ENCODE data around the gene KLHL33. TPM values are rescaled to one million over a fixed set of nuclear protein-coding genes. Genes with fewer than 3 reads are reported as not detected.
A peak's percentile ranks its signal among the peaks of the same experiment; 100 is the strongest.

Gene KLHL33
- 0.64 TPM for polyA plus RNA-seq
- long read RNA-seq, donor 1, result 0 reads
- long read RNA-seq, donor 2, result 0 reads
- long read RNA-seq, donor 3, result 0 reads
- long read RNA-seq, donor 4, result 0 reads
- long read RNA-seq, donor 5, result 0 reads
- long read RNA-seq, donor 6, result 0 reads
- long read RNA-seq, donor 7, result 0 reads
- long read RNA-seq, donor 8, result 0 reads
- long read RNA-seq, donor 9, partial matches to known transcripts, result 132 of 132 reads
- long read RNA-seq, donor 9, other reads (novel, unspliced or antisense), result 0 of 132 reads
- long read RNA-seq, donor 10, result 0 reads
- long read RNA-seq, donor 11, result 0 reads

GRCh38 chr14:20435582-20436362 lies at the start of gene KLHL33:
Gene KLHL33 (minus strand): TSS chr14:20436166. CDS start chr14:20435811, 355 bp downstream.
- Histone ChIP-seq H3K27me3 (ENCODE audit: control insufficient read depth, insufficient read depth, low read length) (peaks cover 7% of the 10 kb centered on the region), H3K4me1 (ENCODE audit: control insufficient read depth, insufficient read depth, low read length) (peaks cover 6% of the 10 kb centered on the region), H3K4me3 (ENCODE audit: low read length) (peak within 1 kb of the TSS; percentile 38), H3K9me3 (ENCODE audit: control insufficient read depth, low read depth, low read length) (no peaks in the 10 kb centered on the region), H3K36me3 (ENCODE audit: control insufficient read depth, insufficient read depth, low read length) (no peaks in the 10 kb centered on the region), H3K27ac (ENCODE audit: low read length) (no peak within 1 kb of the TSS)
- DNase-seq, result no peak
- WGBS (ENCODE audit: insufficient coverage, low lambda C conversion rate), result no CpG with 5 or more reads among the region's 17 CpGs

GRCh38 chr14:20482382-20482781 lies 46.4 kb upstream of the KLHL33 start:
- 100% methylated on average over 1 of the region's 5 CpGs for WGBS (ENCODE audit: insufficient coverage, low lambda C conversion rate)
- Histone ChIP-seq H3K36me3 (ENCODE audit: control insufficient read depth, insufficient read depth, low read length) (peaks cover 12% of the 10 kb centered on the region), H3K4me1 (ENCODE audit: control insufficient read depth, insufficient read depth, low read length) (no peaks in the 10 kb centered on the region), H3K9me3 (ENCODE audit: control insufficient read depth, low read depth, low read length) (no peaks in the 10 kb centered on the region), H3K27me3 (ENCODE audit: control insufficient read depth, insufficient read depth, low read length) (no peaks in the 10 kb centered on the region), H3K4me3 (ENCODE audit: low read length) (no peak overlapping the region), H3K27ac (ENCODE audit: low read length) (no peak overlapping the region)
- no peak for DNase-seq

GRCh38 chr14:20478894-20479293 lies 42.9 kb upstream of the KLHL33 start:
- Histone ChIP-seq H3K27ac (ENCODE audit: low read length) (no peak overlapping the region), H3K9me3 (ENCODE audit: control insufficient read depth, low read depth, low read length) (no peaks in the 10 kb centered on the region), H3K4me1 (ENCODE audit: control insufficient read depth, insufficient read depth, low read length) (peaks cover 7% of the 10 kb centered on the region), H3K4me3 (ENCODE audit: low read length) (no peak overlapping the region), H3K36me3 (ENCODE audit: control insufficient read depth, insufficient read depth, low read length) (peaks cover 45% of the 10 kb centered on the region), H3K27me3 (ENCODE audit: control insufficient read depth, insufficient read depth, low read length) (no peaks in the 10 kb centered on the region)
- DNase-seq, result no peak
- 90% methylated on average over 2 of the region's 2 CpGs for WGBS (ENCODE audit: insufficient coverage, low lambda C conversion rate)

- no peaks in the 10 kb centered on the region for H3K9me3 ChIP-seq (ENCODE audit: control insufficient read depth, low read depth, low read length)
- H3K27me3 ChIP-seq (ENCODE audit: control insufficient read depth, insufficient read depth, low read length), result no peaks in the 10 kb centered on the region
- WGBS (ENCODE audit: insufficient coverage, low lambda C conversion rate), result 86% methylated on average over 1 of the region's 1 CpG
- peaks cover 53% of the 10 kb centered on the region for H3K36me3 ChIP-seq (ENCODE audit: control insufficient read depth, insufficient read depth, low read length)
- H3K4me3 ChIP-seq (ENCODE audit: low read length), result no peak overlapping the region
- peaks cover 16% of the 10 kb centered on the region for H3K4me1 ChIP-seq (ENCODE audit: control insufficient read depth, insufficient read depth, low read length)
- DNase-seq, result no peak
- no peak overlapping the region for H3K27ac ChIP-seq (ENCODE audit: low read length)
Observed at GRCh38 chr14:20477211-20477876, 41.4 kb upstream of the KLHL33 start.

GRCh38 chr14:20476776-20477175 lies 40.8 kb upstream of the KLHL33 start:
- peaks cover 56% of the 10 kb centered on the region for H3K36me3 ChIP-seq (ENCODE audit: control insufficient read depth, insufficient read depth, low read length)
- no peak overlapping the region for H3K27ac ChIP-seq (ENCODE audit: low read length)
- no peaks in the 10 kb centered on the region for H3K27me3 ChIP-seq (ENCODE audit: control insufficient read depth, insufficient read depth, low read length)
- 72% methylated on average over 3 of the region's 5 CpGs for WGBS (ENCODE audit: insufficient coverage, low lambda C conversion rate)
- peaks cover 22% of the 10 kb centered on the region for H3K4me1 ChIP-seq (ENCODE audit: control insufficient read depth, insufficient read depth, low read length)
- no peaks in the 10 kb centered on the region for H3K9me3 ChIP-seq (ENCODE audit: control insufficient read depth, low read depth, low read length)
- no peak overlapping the region for H3K4me3 ChIP-seq (ENCODE audit: low read length)
- no peak for DNase-seq

- no peaks in the 10 kb centered on the region for H3K27me3 ChIP-seq (ENCODE audit: control insufficient read depth, insufficient read depth, low read length)
- H3K4me3 ChIP-seq (ENCODE audit: low read length), result no peak overlapping the region
- no peaks in the 10 kb centered on the region for H3K9me3 ChIP-seq (ENCODE audit: control insufficient read depth, low read depth, low read length)
- peak; percentile 75 to 84 for DNase-seq
- peaks cover 26% of the 10 kb centered on the region for H3K4me1 ChIP-seq (ENCODE audit: control insufficient read depth, insufficient read depth, low read length)
- peaks cover 46% of the 10 kb centered on the region for H3K36me3 ChIP-seq (ENCODE audit: control insufficient read depth, insufficient read depth, low read length)
- peak overlapping the region; percentile 93 for H3K27ac ChIP-seq (ENCODE audit: low read length)
- 33% methylated on average over 1 of the region's 2 CpGs for WGBS (ENCODE audit: insufficient coverage, low lambda C conversion rate)
Observed at GRCh38 chr14:20472536-20473169, 36.7 kb upstream of the KLHL33 start.

- Histone ChIP-seq H3K9me3 (ENCODE audit: control insufficient read depth, low read depth, low read length) (no peaks in the 10 kb centered on the region), H3K36me3 (ENCODE audit: control insufficient read depth, insufficient read depth, low read length) (peaks cover 26% of the 10 kb centered on the region), H3K4me1 (ENCODE audit: control insufficient read depth, insufficient read depth, low read length) (peaks cover 30% of the 10 kb centered on the region), H3K27me3 (ENCODE audit: control insufficient read depth, insufficient read depth, low read length) (no peaks in the 10 kb centered on the region), H3K27ac (ENCODE audit: low read length) (peak overlapping the region; percentile 93), H3K4me3 (ENCODE audit: low read length) (peak overlapping the region; percentile 80)
- DNase-seq, result peak; percentile 64 to 85
- WGBS (ENCODE audit: insufficient coverage, low lambda C conversion rate), result 0% methylated on average over 1 of the region's 2 CpGs
Observed at GRCh38 chr14:20470603-20470901, 34.6 kb upstream of the KLHL33 start.

- Histone ChIP-seq H3K4me1 (ENCODE audit: control insufficient read depth, insufficient read depth, low read length) (peaks cover 35% of the 10 kb centered on the region), H3K27me3 (ENCODE audit: control insufficient read depth, insufficient read depth, low read length) (no peaks in the 10 kb centered on the region)
Observed at GRCh38 chr14:20469890-20470602, 34.1 kb upstream of the KLHL33 start.

GRCh38 chr14:20469242-20469889 lies 33.4 kb upstream of the KLHL33 start, which contains the start of gene PNP:
Gene PNP (plus strand): TSS chr14:20469406. CDS start chr14:20469525, 119 bp downstream.
- Histone ChIP-seq H3K27ac (ENCODE audit: low read length) (peak within 1 kb of the TSS; percentile 93), H3K9me3 (ENCODE audit: control insufficient read depth, low read depth, low read length) (no peaks in the 10 kb centered on the region), H3K36me3 (ENCODE audit: control insufficient read depth, insufficient read depth, low read length) (peaks cover 14% of the 10 kb centered on the region), H3K27me3 (ENCODE audit: control insufficient read depth, insufficient read depth, low read length) (no peaks in the 10 kb centered on the region), H3K4me1 (ENCODE audit: control insufficient read depth, insufficient read depth, low read length) (peaks cover 32% of the 10 kb centered on the region), H3K4me3 (ENCODE audit: low read length) (peak within 1 kb of the TSS; percentile 80)
- peak; percentile 95 to 97 for DNase-seq
- no CpG with 5 or more reads among the region's 40 CpGs for WGBS (ENCODE audit: insufficient coverage, low lambda C conversion rate)

More at GRCh38 chr14:20469890-20470602, 34.1 kb upstream of the KLHL33 start:
- DNase-seq, result peak in 1 of 2 donors; percentile 65
- Histone ChIP-seq H3K27ac (ENCODE audit: low read length) (peak overlapping the region; percentile 93), H3K36me3 (ENCODE audit: control insufficient read depth, insufficient read depth, low read length) (peaks cover 21% of the 10 kb centered on the region), H3K9me3 (ENCODE audit: control insufficient read depth, low read depth, low read length) (no peaks in the 10 kb centered on the region), H3K4me3 (ENCODE audit: low read length) (peak overlapping the region; percentile 80)
- no CpG with 5 or more reads among the region's 12 CpGs for WGBS (ENCODE audit: insufficient coverage, low lambda C conversion rate)

All from large intestine (tissue), 12 donors.